Measurements from ENCODE around the gene NUDT15. TPM values are rescaled to one million over a fixed set of nuclear protein-coding genes. Genes with fewer than 3 reads are reported as not detected.

The NUDT15 gene
- total and polyA plus RNA-seq, 10 of the 15 experiments (the other 5 are each of a cell fraction or from before 2014, with no cell fraction given) = 11.4 to 26.7 (median 18.0) TPM

DNA sequence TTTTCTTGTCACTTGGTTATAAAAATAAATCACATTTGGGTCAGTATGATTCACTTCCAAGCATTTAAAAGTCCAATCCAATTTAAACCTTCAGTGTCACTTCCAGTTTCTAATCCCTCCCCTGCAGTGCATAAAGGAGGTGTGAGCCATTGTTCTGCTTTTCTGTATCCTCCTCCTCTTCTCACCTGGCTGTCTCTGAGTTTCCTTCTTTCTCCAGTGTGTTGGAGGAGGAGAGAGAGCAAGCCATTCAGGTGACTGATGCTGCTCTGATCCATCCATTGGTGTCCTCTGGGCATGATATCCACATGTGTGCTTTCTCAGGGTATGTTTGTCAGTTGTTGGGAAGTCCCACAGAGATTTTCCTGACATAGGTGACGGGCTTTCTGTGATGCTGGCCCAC is 1.2 kb downstream of the NUDT15 start (continued):
- TF ChIP-seq TAF1 (IDR thresholded peaks at IDR 0.05; ENCODE audit: borderline replicate concordance, low read depth, low read length) (no peak), NFYB (IDR thresholded peaks at IDR 0.05; ENCODE audit: insufficient read depth, low read depth, low read length) (no peak), CBFB (IDR thresholded peaks at IDR 0.05; ENCODE audit: low read depth) (no peak), NFXL1 (IDR thresholded peaks at IDR 0.05; ENCODE audit: borderline replicate concordance) (no peak), ZNF592 (IDR thresholded peaks at IDR 0.05) (no peak), SPI1 (IDR thresholded peaks at IDR 0.05; ENCODE audit: borderline replicate concordance, insufficient read depth, low read depth, low read length) (peak; percentile 15; the same call in 1 of the 2 replicates), IRF4 (IDR thresholded peaks at IDR 0.05; ENCODE audit: low read depth, low read length) (no peak), SRF (IDR thresholded peaks at IDR 0.05; ENCODE audit: low read depth in 2 of 2, low read length in 2 of 2) (no peak), CHD2 (IDR thresholded peaks at IDR 0.05; ENCODE audit: borderline replicate concordance, low read depth, low read length) (no peak), IKZF1 (conservative IDR thresholded peaks at IDR 0.05) (peak; percentile 28; the same call in 1 of the 2 replicates), NR2C2 (IDR thresholded peaks at IDR 0.05; ENCODE audit: borderline replicate concordance, control insufficient read depth, insufficient read length, low read depth) (no peak), PKNOX1 (IDR thresholded peaks at IDR 0.05) (no peak), NR2C1 (IDR thresholded peaks at IDR 0.05) (no peak), CBX5 (IDR thresholded peaks at IDR 0.05; ENCODE audit: low read depth) (no peak)
- TF ChIP-seq, protein P1, sequence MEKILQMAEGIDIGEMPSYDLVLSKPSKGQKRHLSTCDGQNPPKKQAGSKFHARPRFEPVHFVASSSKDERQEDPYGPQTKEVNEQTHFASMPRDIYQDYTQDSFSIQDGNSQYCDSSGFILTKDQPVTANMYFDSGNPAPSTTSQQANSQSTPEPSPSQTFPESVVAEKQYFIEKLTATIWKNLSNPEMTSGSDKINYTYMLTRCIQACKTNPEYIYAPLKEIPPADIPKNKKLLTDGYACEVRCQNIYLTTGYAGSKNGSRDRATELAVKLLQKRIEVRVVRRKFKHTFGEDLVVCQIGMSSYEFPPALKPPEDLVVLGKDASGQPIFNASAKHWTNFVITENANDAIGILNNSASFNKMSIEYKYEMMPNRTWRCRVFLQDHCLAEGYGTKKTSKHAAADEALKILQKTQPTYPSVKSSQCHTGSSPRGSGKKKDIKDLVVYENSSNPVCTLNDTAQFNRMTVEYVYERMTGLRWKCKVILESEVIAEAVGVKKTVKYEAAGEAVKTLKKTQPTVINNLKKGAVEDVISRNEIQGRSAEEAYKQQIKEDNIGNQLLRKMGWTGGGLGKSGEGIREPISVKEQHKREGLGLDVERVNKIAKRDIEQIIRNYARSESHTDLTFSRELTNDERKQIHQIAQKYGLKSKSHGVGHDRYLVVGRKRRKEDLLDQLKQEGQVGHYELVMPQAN (conservative IDR thresholded peaks at IDR 0.05) = no peak

Measured in GM12878 (cell line).